Uterus (tissue), 2 donors: ENCODE results near the gene AGMO.

ENCODE experiments used
- CTCF ChIP-seq, 4 experiments: fragments of 200-600 bp in 2 of 4; fragments of 450-650 bp in 2 of 4; sonication (generic) in 2 of 4; IDR thresholded peaks; one replicate each; pipeline ENCODE4 v1.5.1; 2016 to 2019; ENCODE audit warnings: antibody characterized with exemption in 4 of 4, mild to moderate bottlenecking in 2 of 4, moderate library complexity in 1 of 4
- POLR2A ChIP-seq, 2 donors: fragments of 450-650 bp; IDR thresholded peaks; one replicate each; pipeline ENCODE4 v1.6.1; 2016; ENCODE audit warnings: antibody characterized with exemption in 2 of 2, mild to moderate bottlenecking in 1 of 2, moderate library complexity in 1 of 2

DNA sequence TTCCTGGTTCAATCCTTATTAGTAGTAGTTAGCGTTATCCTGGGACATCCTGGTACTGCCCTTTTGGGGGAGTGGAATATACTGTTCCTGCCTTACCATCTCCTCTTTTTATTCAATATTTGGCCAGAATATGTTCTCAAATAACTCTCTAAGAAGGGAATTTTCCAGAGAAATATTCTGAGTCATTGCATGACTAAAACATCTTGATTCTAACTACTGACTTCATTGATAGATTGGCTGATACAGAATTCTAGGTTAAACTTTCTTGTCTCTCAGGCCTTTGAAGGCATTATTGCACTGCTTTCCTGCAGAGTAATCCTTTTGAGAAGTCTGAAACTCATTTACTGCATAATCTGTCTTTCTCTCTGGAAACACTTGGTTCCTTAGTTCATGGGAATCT is 383.8 kb downstream of the AGMO start:
- TF ChIP-seq CTCF (IDR thresholded peaks at IDR 0.05), result no peak
- no peak for TF ChIP-seq POLR2A (IDR thresholded peaks at IDR 0.05)
